ENCODE results near the gene SEMA3A. TPM values are rescaled to one million over a fixed set of nuclear protein-coding genes. Genes with fewer than 3 reads are reported as not detected.
A peak's percentile ranks its signal among the peaks of the same experiment; 100 is the strongest.

Gene SEMA3A
- total and polyA plus RNA-seq, 4 experiments from 2014 or later = 0.26 to 0.78 (median 0.38) TPM; not detected in 1

- no peak for DNase-seq
- H3K4me3 Mint-ChIP-seq = no peak overlapping the region
- Histone ChIP-seq H3K4me3 (ENCODE audit: low read length in 2 of 2) (no peak overlapping the region), H3K27me3 (ENCODE audit: insufficient read depth, low read length) (no peaks in the 10 kb centered on the region), H3K4me1 (ENCODE audit: insufficient read depth, low read length) (no peaks in the 10 kb centered on the region), H3K9me3 (ENCODE audit: control insufficient read depth in 1 of 2, low read length in 2 of 2) (no peaks in the 10 kb centered on the region), H3K36me3 (ENCODE audit: insufficient read depth, low read length) (no peaks in the 10 kb centered on the region), H3K27ac (ENCODE audit: low read depth, low read length) (no peak overlapping the region)
- no peak overlapping the region for H3K27ac Mint-ChIP-seq
- CTCF ChIA-PET (ENCODE audit: partially characterized antibody) = no interaction called here
- no peaks in the 10 kb centered on the region for H3K27me3 Mint-ChIP-seq
- H3K4me1 Mint-ChIP-seq = peaks cover 0 to 3% (median 1%) of the 10 kb centered on the region in 4 donors
- H3K36me3 Mint-ChIP-seq = no peaks in the 10 kb centered on the region
- intact Hi-C loops (cut with micrococcal nuclease) = no loop called here
- POLR2A ChIA-PET (ENCODE audit: partially characterized antibody) = no interaction called here
- H3K9me3 Mint-ChIP-seq = peaks cover 0 to 8% (median 0%) of the 10 kb centered on the region in 8 donors
Observed at GRCh38 chr7:84187813-84188510, 6.6 kb downstream of the SEMA3A start.

DNA sequence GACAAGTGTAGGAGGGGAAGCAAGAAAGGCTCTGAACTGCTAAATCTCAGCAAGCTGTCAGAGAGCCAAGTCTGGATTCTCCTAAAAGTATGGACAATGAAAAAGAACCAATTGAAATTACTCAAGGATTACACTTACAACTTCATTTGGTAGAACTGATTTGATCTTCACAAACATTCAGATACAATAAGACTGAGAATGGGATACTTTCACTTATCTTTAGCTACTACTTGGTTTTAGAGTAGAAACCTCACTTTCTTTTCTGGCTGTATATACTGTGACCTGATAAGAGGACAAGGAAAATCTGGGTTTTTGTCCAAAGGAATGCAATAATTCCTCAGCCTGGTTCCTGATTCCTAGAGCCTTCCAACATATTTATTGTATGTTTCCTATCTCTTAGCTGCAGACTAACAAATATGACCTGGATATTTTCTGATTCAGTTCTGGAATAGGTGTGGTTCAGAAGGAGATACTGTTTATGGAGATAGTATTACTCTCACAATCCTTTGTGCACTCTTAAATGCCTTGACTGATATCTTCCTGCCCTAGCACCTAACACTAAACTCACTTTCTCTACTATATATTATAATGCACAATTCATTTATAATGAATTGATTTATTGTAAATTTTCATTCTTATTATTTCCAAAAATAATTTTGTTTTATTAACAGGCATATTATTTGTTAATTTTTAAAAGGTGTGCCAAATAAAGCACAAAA is 7.3 kb downstream of the SEMA3A start:
- no peaks in the 10 kb centered on the region for H3K36me3 Mint-ChIP-seq
- no peak overlapping the region for H3K4me3 Mint-ChIP-seq
- Histone ChIP-seq H3K4me1 (ENCODE audit: insufficient read depth, low read length) (no peaks in the 10 kb centered on the region), H3K27ac (ENCODE audit: low read depth, low read length) (no peak overlapping the region), H3K9me3 (ENCODE audit: control insufficient read depth in 1 of 2, low read length in 2 of 2) (no peaks in the 10 kb centered on the region), H3K4me3 (ENCODE audit: low read length in 2 of 2) (no peak overlapping the region), H3K27me3 (ENCODE audit: insufficient read depth, low read length) (no peaks in the 10 kb centered on the region), H3K36me3 (ENCODE audit: insufficient read depth, low read length) (no peaks in the 10 kb centered on the region)
- no peaks in the 10 kb centered on the region for H3K27me3 Mint-ChIP-seq
- peaks cover 0 to 8% (median 0%) of the 10 kb centered on the region in 8 donors for H3K9me3 Mint-ChIP-seq
- H3K27ac Mint-ChIP-seq = peak overlapping the region in 1 of 7 donors; percentile 39
- DNase-seq = no peak
- peaks cover 0 to 3% (median 1%) of the 10 kb centered on the region in 4 donors for H3K4me1 Mint-ChIP-seq
- ChIA-PET CTCF (ENCODE audit: partially characterized antibody) (no interaction called here), POLR2A (ENCODE audit: partially characterized antibody) (no interaction called here)
- intact Hi-C loops (cut with micrococcal nuclease) = no loop called here

- no peak overlapping the region for H3K4me3 Mint-ChIP-seq
- ChIA-PET POLR2A (ENCODE audit: partially characterized antibody) (no interaction called here), CTCF (ENCODE audit: partially characterized antibody) (no interaction called here)
- Histone ChIP-seq H3K27ac (ENCODE audit: low read depth, low read length) (no peak overlapping the region), H3K4me3 (ENCODE audit: low read length in 2 of 2) (no peak overlapping the region), H3K36me3 (ENCODE audit: insufficient read depth, low read length) (no peaks in the 10 kb centered on the region), H3K27me3 (ENCODE audit: insufficient read depth, low read length) (no peaks in the 10 kb centered on the region), H3K9me3 (ENCODE audit: control insufficient read depth in 1 of 2, low read length in 2 of 2) (no peaks in the 10 kb centered on the region), H3K4me1 (ENCODE audit: insufficient read depth, low read length) (no peaks in the 10 kb centered on the region)
- peaks cover 0 to 8% (median 0%) of the 10 kb centered on the region in 8 donors for H3K9me3 Mint-ChIP-seq
- DNase-seq = no peak
- no peaks in the 10 kb centered on the region for H3K27me3 Mint-ChIP-seq
- intact Hi-C loops (cut with micrococcal nuclease) = no loop called here
- H3K4me1 Mint-ChIP-seq = peaks cover 0 to 3% (median 0%) of the 10 kb centered on the region in 4 donors
- no peak overlapping the region for H3K27ac Mint-ChIP-seq
- H3K36me3 Mint-ChIP-seq = no peaks in the 10 kb centered on the region
Observed at GRCh38 chr7:84183741-84184140, 10.8 kb downstream of the SEMA3A start.

GRCh38 chr7:84182301-84182700 is 12.3 kb downstream of the SEMA3A start:
- Mint-ChIP-seq H3K27ac (no peak overlapping the region), H3K36me3 (no peaks in the 10 kb centered on the region), H3K9me3 (peaks cover 0 to 7% (median 0%) of the 10 kb centered on the region in 8 donors), H3K4me1 (peaks cover 0 to 1% (median 0%) of the 10 kb centered on the region in 4 donors), H3K4me3 (no peak overlapping the region), H3K27me3 (no peaks in the 10 kb centered on the region)
- Histone ChIP-seq H3K4me1 (ENCODE audit: insufficient read depth, low read length) (no peaks in the 10 kb centered on the region), H3K4me3 (ENCODE audit: low read length in 2 of 2) (no peak overlapping the region), H3K27me3 (ENCODE audit: insufficient read depth, low read length) (no peaks in the 10 kb centered on the region), H3K27ac (ENCODE audit: low read depth, low read length) (no peak overlapping the region), H3K36me3 (ENCODE audit: insufficient read depth, low read length) (no peaks in the 10 kb centered on the region), H3K9me3 (ENCODE audit: control insufficient read depth in 1 of 2, low read length in 2 of 2) (no peaks in the 10 kb centered on the region)
- ChIA-PET POLR2A (ENCODE audit: partially characterized antibody) (no interaction called here), CTCF (ENCODE audit: partially characterized antibody) (no interaction called here)
- DNase-seq = no peak
- intact Hi-C loops (cut with micrococcal nuclease) = no loop called here

GRCh38 chr7:84181628-84182027 is 13.0 kb downstream of the SEMA3A start:
- Histone ChIP-seq H3K4me3 (ENCODE audit: low read length in 2 of 2) (no peak overlapping the region), H3K9me3 (ENCODE audit: control insufficient read depth in 1 of 2, low read length in 2 of 2) (no peaks in the 10 kb centered on the region), H3K27ac (ENCODE audit: low read depth, low read length) (no peak overlapping the region), H3K4me1 (ENCODE audit: insufficient read depth, low read length) (no peaks in the 10 kb centered on the region), H3K36me3 (ENCODE audit: insufficient read depth, low read length) (no peaks in the 10 kb centered on the region), H3K27me3 (ENCODE audit: insufficient read depth, low read length) (no peaks in the 10 kb centered on the region)
- Mint-ChIP-seq H3K27ac (no peak overlapping the region), H3K9me3 (peaks cover 0 to 7% (median 0%) of the 10 kb centered on the region in 8 donors), H3K27me3 (no peaks in the 10 kb centered on the region), H3K36me3 (no peaks in the 10 kb centered on the region), H3K4me1 (no peaks in the 10 kb centered on the region), H3K4me3 (no peak overlapping the region)
- CTCF ChIA-PET (ENCODE audit: partially characterized antibody) = no interaction called here
- DNase-seq = no peak
- POLR2A ChIA-PET (ENCODE audit: partially characterized antibody) = no interaction called here
- intact Hi-C loops (cut with micrococcal nuclease) = no loop called here

DNA sequence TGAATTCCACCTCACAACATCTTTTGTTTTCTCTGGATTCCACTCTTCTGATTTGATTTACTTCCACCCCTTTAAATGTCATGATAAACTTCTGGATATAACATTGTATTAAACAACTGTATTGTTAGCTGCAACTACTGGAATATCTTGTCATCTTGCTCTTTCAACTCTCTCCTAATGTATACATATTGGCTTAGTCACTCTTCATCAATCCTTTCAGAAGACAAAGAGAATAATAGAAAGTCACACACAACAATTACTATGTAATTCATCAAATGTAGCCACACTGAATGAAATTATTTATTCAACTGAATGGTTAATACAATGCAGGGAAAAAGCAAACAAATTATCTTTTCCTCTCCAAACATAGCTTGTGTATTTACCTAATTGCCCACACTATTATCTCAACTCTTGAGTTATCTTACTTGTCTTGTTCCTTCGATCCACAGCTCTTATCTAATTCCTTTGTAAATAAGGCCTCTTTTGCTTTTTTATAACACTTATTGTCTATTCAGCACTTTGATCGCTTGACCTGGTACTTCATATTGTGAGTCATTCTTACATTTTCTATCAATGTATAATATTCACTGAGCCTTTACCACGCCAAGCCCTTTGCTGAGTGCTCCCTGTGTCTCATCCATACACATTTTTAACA is 16.7 kb downstream of the SEMA3A start:
- CTCF ChIA-PET (ENCODE audit: partially characterized antibody) = no interaction called here
- Mint-ChIP-seq H3K27me3 (no peaks in the 10 kb centered on the region), H3K27ac (no peak overlapping the region), H3K9me3 (peaks cover 0 to 3% (median 0%) of the 10 kb centered on the region in 8 donors), H3K4me1 (no peaks in the 10 kb centered on the region), H3K36me3 (no peaks in the 10 kb centered on the region), H3K4me3 (no peak overlapping the region)
- Histone ChIP-seq H3K27ac (ENCODE audit: low read depth, low read length) (no peak overlapping the region), H3K4me1 (ENCODE audit: insufficient read depth, low read length) (no peaks in the 10 kb centered on the region), H3K9me3 (ENCODE audit: control insufficient read depth in 1 of 2, low read length in 2 of 2) (no peaks in the 10 kb centered on the region), H3K27me3 (ENCODE audit: insufficient read depth, low read length) (no peaks in the 10 kb centered on the region), H3K36me3 (ENCODE audit: insufficient read depth, low read length) (no peaks in the 10 kb centered on the region), H3K4me3 (ENCODE audit: low read length in 2 of 2) (no peak overlapping the region)
- no peak for DNase-seq
- intact Hi-C loops (cut with micrococcal nuclease) = no loop called here
- POLR2A ChIA-PET (ENCODE audit: partially characterized antibody) = no interaction called here

- Histone ChIP-seq H3K4me3 (ENCODE audit: low read length in 2 of 2) (no peak overlapping the region), H3K27ac (ENCODE audit: low read depth, low read length) (no peak overlapping the region), H3K27me3 (ENCODE audit: insufficient read depth, low read length) (no peaks in the 10 kb centered on the region), H3K9me3 (ENCODE audit: control insufficient read depth in 1 of 2, low read length in 2 of 2) (no peaks in the 10 kb centered on the region), H3K4me1 (ENCODE audit: insufficient read depth, low read length) (no peaks in the 10 kb centered on the region), H3K36me3 (ENCODE audit: insufficient read depth, low read length) (no peaks in the 10 kb centered on the region)
- Mint-ChIP-seq H3K4me3 (no peak overlapping the region), H3K4me1 (no peaks in the 10 kb centered on the region), H3K9me3 (peaks cover 0 to 3% (median 0%) of the 10 kb centered on the region in 8 donors), H3K27me3 (no peaks in the 10 kb centered on the region), H3K27ac (no peak overlapping the region), H3K36me3 (no peaks in the 10 kb centered on the region)
- intact Hi-C loops (cut with micrococcal nuclease) = no loop called here
- no peak for DNase-seq
- CTCF ChIA-PET (ENCODE audit: partially characterized antibody) = no interaction called here
- POLR2A ChIA-PET (ENCODE audit: partially characterized antibody) = no interaction called here
Observed at GRCh38 chr7:84176716-84177115, 17.9 kb downstream of the SEMA3A start.

Data from CD4-positive, alpha-beta memory T cell (primary cell).